A549 (cell line): ENCODE measurements around the gene CALR3.

Source experiments
- BHLHE40 ChIP-seq: IDR thresholded peaks from 2 replicates; pipeline ENCODE4 v1.6.1; 2012; ENCODE audit warnings: low read depth, low read length, inconsistent platforms
- CBX8 ChIP-seq: fragments of 200-600 bp; sonication (generic); IDR thresholded peaks from 2 replicates; pipeline ENCODE4 v1.6.1; 2016
- CEBPB ChIP-seq, 2 experiments: fragments of >200 bp in 1 of 2; sonication (Bioruptor Twin) in 1 of 2; formaldehyde crosslinking in 1 of 2; IDR thresholded peaks; 2 replicates each; pipeline ENCODE4 v1.6.1; 2012 to 2016
- ESRRA ChIP-seq: fragments of 150-350 bp; IDR thresholded peaks from 2 replicates; pipeline ENCODE4 v1.6.1; 2014; ENCODE audit warnings: mild to moderate bottlenecking, low read length, borderline replicate concordance
- JUN ChIP-seq, 2 experiments: fragments of >200 bp; sonication (Bioruptor Twin); formaldehyde crosslinking; IDR thresholded peaks; 2 replicates in 1 of 2; 3 replicates in 1 of 2; pipeline ENCODE4 v1.6.1; 2016 to 2017
- KDM1A ChIP-seq: fragments of 200-600 bp; sonication (generic); IDR thresholded peaks from 2 replicates; pipeline ENCODE4 v1.6.1; 2016; ENCODE audit warnings: low read depth, mild to moderate bottlenecking
- KDM5A ChIP-seq: fragments of 200-600 bp; sonication (generic); IDR thresholded peaks from 2 replicates; pipeline ENCODE4 v1.6.1; 2016; ENCODE audit warnings: antibody characterized with exemption, mild to moderate bottlenecking
- RAD21 ChIP-seq, 2 experiments: fragments of >200 bp in 1 of 2; sonication (Bioruptor Twin) in 1 of 2; formaldehyde crosslinking in 1 of 2; IDR thresholded peaks in 1 of 2; conservative IDR thresholded peaks in 1 of 2; 2 replicates in 1 of 2; 3 replicates in 1 of 2; pipeline ENCODE4 v1.6.1; 2012 to 2018; ENCODE audit warnings: inconsistent platforms in 1 of 2
- SMC3 ChIP-seq: fragments of >200 bp; sonication (Bioruptor Twin); formaldehyde crosslinking; IDR thresholded peaks from 3 replicates; pipeline ENCODE4 v1.6.1; 2018; ENCODE audit warnings: inconsistent platforms
- TF ChIP-seq, protein P1 (sequence below): fragments of >200 bp; sonication (Bioruptor Twin); formaldehyde crosslinking; IDR thresholded peaks from 3 replicates; pipeline ENCODE4 v1.5.1; 2016
- TF ChIP-seq, protein P2 (sequence below): fragments of 200-600 bp; sonication (generic); IDR thresholded peaks from 2 replicates; pipeline ENCODE4 v1.6.1; 2016; ENCODE audit warnings: antibody characterized with exemption, mild to moderate bottlenecking, moderate library complexity

DNA sequence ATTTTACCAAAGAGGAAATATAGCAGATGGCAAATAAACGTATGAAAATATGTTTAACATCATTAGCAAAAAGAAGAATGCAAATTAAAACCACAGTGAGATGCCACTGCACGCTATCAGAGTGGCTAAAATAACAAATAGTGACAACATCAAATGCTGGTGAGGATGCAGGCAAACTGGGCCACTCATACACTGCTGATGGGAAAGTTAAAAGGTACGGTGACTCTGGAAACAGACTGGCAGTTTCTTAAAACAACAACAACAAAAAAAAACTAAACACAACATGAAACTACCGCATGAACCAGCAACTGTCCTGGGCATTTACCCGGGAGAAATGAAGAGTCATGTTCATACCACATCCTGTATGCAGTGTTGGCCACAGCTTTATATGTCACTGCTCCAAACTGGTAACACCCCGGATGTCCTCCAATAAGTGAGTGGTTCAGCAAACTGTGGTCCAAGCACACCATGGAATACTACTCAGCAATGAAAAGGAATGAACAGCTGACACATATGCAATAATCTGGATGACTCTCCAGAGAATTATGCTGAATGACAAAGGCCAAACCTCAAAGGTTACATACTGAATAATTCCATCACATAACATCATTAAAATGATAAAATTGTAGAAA, 46.5 kb downstream of the CALR3 start:
- TF ChIP-seq, protein P1, sequence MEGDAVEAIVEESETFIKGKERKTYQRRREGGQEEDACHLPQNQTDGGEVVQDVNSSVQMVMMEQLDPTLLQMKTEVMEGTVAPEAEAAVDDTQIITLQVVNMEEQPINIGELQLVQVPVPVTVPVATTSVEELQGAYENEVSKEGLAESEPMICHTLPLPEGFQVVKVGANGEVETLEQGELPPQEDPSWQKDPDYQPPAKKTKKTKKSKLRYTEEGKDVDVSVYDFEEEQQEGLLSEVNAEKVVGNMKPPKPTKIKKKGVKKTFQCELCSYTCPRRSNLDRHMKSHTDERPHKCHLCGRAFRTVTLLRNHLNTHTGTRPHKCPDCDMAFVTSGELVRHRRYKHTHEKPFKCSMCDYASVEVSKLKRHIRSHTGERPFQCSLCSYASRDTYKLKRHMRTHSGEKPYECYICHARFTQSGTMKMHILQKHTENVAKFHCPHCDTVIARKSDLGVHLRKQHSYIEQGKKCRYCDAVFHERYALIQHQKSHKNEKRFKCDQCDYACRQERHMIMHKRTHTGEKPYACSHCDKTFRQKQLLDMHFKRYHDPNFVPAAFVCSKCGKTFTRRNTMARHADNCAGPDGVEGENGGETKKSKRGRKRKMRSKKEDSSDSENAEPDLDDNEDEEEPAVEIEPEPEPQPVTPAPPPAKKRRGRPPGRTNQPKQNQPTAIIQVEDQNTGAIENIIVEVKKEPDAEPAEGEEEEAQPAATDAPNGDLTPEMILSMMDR = no peak
- TF ChIP-seq RAD21 (conservative IDR thresholded peaks at IDR 0.05 in 1 of 2, IDR thresholded peaks at IDR 0.05 in 1 of 2) (no peak), KDM1A (no peak), BHLHE40 (no peak), CEBPB (IDR thresholded peaks at IDR 0.05) (no peak), SMC3 (no peak), ESRRA (no peak), CBX8 (no peak), KDM5A (no peak), JUN (IDR thresholded peaks at IDR 0.05) (no peak)
- TF ChIP-seq, protein P2, sequence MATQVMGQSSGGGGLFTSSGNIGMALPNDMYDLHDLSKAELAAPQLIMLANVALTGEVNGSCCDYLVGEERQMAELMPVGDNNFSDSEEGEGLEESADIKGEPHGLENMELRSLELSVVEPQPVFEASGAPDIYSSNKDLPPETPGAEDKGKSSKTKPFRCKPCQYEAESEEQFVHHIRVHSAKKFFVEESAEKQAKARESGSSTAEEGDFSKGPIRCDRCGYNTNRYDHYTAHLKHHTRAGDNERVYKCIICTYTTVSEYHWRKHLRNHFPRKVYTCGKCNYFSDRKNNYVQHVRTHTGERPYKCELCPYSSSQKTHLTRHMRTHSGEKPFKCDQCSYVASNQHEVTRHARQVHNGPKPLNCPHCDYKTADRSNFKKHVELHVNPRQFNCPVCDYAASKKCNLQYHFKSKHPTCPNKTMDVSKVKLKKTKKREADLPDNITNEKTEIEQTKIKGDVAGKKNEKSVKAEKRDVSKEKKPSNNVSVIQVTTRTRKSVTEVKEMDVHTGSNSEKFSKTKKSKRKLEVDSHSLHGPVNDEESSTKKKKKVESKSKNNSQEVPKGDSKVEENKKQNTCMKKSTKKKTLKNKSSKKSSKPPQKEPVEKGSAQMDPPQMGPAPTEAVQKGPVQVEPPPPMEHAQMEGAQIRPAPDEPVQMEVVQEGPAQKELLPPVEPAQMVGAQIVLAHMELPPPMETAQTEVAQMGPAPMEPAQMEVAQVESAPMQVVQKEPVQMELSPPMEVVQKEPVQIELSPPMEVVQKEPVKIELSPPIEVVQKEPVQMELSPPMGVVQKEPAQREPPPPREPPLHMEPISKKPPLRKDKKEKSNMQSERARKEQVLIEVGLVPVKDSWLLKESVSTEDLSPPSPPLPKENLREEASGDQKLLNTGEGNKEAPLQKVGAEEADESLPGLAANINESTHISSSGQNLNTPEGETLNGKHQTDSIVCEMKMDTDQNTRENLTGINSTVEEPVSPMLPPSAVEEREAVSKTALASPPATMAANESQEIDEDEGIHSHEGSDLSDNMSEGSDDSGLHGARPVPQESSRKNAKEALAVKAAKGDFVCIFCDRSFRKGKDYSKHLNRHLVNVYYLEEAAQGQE = no peak
